HFF-Myc (cell line): ENCODE measurements around the gene ABT1.

ENCODE experiments used
- DNase-seq: peaks from one replicate; pipeline ENCODE4 v3.0.0-alpha.2; 2011; ENCODE audit warnings: low read depth; ENCODE audit errors: extremely low read depth
- H3K4me3 ChIP-seq: replicated peaks from 2 replicates; pipeline ENCODE4 v1.5.1; 2011; ENCODE audit warnings: low read depth, mild to moderate bottlenecking, control low read depth, low read length
- TF ChIP-seq, protein P1 (sequence below): IDR thresholded peaks from 2 replicates; pipeline ENCODE4 v1.5.1; 2012; ENCODE audit warnings: mild to moderate bottlenecking, low read depth, low read length, control low read depth; ENCODE audit errors: missing control alignments

The ABT1 gene

DNA sequence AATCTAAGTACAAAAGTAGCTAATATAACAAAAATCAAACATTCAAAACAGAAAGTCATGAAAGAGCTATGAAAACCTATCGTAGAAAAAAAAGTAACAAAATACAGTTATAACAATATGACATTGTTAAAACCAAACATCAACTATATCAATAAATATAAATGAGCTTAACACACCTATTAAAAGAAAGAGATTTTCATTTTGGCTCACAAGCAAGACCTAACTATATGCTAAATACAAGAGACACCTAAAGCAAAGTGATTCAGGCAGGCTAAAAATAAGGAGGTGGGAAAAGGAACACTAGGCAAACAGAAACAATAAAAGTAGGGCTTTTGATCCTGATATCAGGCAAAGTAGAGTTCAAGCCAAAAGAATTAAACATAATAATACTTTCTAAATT lies 49.3 kb downstream of the ABT1 start:
- no peak for DNase-seq
- H3K4me3 ChIP-seq, result no peak overlapping the region
- TF ChIP-seq, protein P1, sequence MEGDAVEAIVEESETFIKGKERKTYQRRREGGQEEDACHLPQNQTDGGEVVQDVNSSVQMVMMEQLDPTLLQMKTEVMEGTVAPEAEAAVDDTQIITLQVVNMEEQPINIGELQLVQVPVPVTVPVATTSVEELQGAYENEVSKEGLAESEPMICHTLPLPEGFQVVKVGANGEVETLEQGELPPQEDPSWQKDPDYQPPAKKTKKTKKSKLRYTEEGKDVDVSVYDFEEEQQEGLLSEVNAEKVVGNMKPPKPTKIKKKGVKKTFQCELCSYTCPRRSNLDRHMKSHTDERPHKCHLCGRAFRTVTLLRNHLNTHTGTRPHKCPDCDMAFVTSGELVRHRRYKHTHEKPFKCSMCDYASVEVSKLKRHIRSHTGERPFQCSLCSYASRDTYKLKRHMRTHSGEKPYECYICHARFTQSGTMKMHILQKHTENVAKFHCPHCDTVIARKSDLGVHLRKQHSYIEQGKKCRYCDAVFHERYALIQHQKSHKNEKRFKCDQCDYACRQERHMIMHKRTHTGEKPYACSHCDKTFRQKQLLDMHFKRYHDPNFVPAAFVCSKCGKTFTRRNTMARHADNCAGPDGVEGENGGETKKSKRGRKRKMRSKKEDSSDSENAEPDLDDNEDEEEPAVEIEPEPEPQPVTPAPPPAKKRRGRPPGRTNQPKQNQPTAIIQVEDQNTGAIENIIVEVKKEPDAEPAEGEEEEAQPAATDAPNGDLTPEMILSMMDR, result no peak
